ENCODE results near the gene C9orf153.

- TF ChIP-seq CTCF (IDR thresholded peaks at IDR 0.05) (no peak), POLR2A (IDR thresholded peaks at IDR 0.05) (no peak)
Measured at GRCh38 chr9:86186696-86187095, 72.8 kb downstream of the C9orf153 start.

Measured in heart left ventricle (tissue), 13 donors.